HepG2 (cell line): ENCODE measurements around the gene IHH. TPM values are rescaled to one million over a fixed set of nuclear protein-coding genes. Genes with fewer than 3 reads are reported as not detected.

Experiments used
- AGO2 ChIP-seq: fragments of 200-400 bp; formaldehyde crosslinking; optimal IDR thresholded peaks from 2 replicates; pipeline ENCODE3; 2017; ENCODE audit warnings: mild to moderate bottlenecking, low read depth, low read length, moderate library complexity
- ESRRA ChIP-seq: sonication (generic); formaldehyde crosslinking; IDR thresholded peaks from 2 replicates; pipeline ENCODE4 v1.5.1; 2020; ENCODE audit warnings: mild to moderate bottlenecking, low read depth, missing genetic modification reagents
- HES4 ChIP-seq: sonication (generic); formaldehyde crosslinking; IDR thresholded peaks from 2 replicates; pipeline ENCODE4 v1.9.0; 2021; ENCODE audit warnings: mild to moderate bottlenecking, missing genetic modification reagents, borderline replicate concordance
- NAIF1 ChIP-seq: sonication (generic); formaldehyde crosslinking; IDR thresholded peaks from 2 replicates; pipeline ENCODE4 v1.5.0; 2020; ENCODE audit warnings: mild to moderate bottlenecking, missing genetic modification reagents, borderline replicate concordance
- SIN3A ChIP-seq: IDR thresholded peaks from 2 replicates; pipeline ENCODE4 v1.6.1; 2011; ENCODE audit warnings: low read depth, mild to moderate bottlenecking, control low read depth, low read length, borderline replicate concordance
- SP5 ChIP-seq: IDR thresholded peaks from 2 replicates; pipeline ENCODE4 v1.6.1; 2016; ENCODE audit warnings: low read depth, borderline replicate concordance
- SRSF1 ChIP-seq: fragments of 200-400 bp; formaldehyde crosslinking; optimal IDR thresholded peaks from 2 replicates; pipeline ENCODE3; 2017; ENCODE audit warnings: mild to moderate bottlenecking, low read depth, low read length, moderate library complexity
- SRSF9 ChIP-seq: fragments of 200-400 bp; formaldehyde crosslinking; IDR thresholded peaks from 2 replicates; pipeline ENCODE4 v1.6.1; 2018; ENCODE audit warnings: borderline replicate concordance, mild to moderate bottlenecking, low read depth, low read length; ENCODE audit not compliant: insufficient read depth, poor library complexity, severe bottlenecking
- XBP1 ChIP-seq: sonication (generic); formaldehyde crosslinking; IDR thresholded peaks from 2 replicates; pipeline ENCODE4 v1.5.0; 2020; ENCODE audit warnings: missing genetic modification reagents
- ZBTB20 ChIP-seq: sonication (generic); formaldehyde crosslinking; IDR thresholded peaks from 2 replicates; pipeline ENCODE4 v1.8.1; 2023; ENCODE audit warnings: missing genetic modification reagents, low read depth, mild to moderate bottlenecking, borderline replicate concordance
- ZIK1 ChIP-seq: sonication (generic); formaldehyde crosslinking; IDR thresholded peaks from 2 replicates; pipeline ENCODE4 v1.5.0; 2020; ENCODE audit warnings: mild to moderate bottlenecking, low read depth, missing genetic modification reagents, borderline replicate concordance
- ZNF451 ChIP-seq: sonication (generic); formaldehyde crosslinking; IDR thresholded peaks from 2 replicates; pipeline ENCODE4 v1.5.0; 2020; ENCODE audit warnings: mild to moderate bottlenecking, missing genetic modification reagents
- ZNF546 ChIP-seq: sonication (generic); formaldehyde crosslinking; conservative IDR thresholded peaks from 2 replicates; pipeline ENCODE4 v1.8.1; 2023; ENCODE audit warnings: mild to moderate bottlenecking, missing genetic modification reagents
- ZNF598 ChIP-seq: sonication (generic); formaldehyde crosslinking; IDR thresholded peaks from 2 replicates; pipeline ENCODE4 v1.5.1; 2020; ENCODE audit warnings: mild to moderate bottlenecking, missing genetic modification reagents, borderline replicate concordance
- ZNF670 ChIP-seq: sonication (generic); formaldehyde crosslinking; IDR thresholded peaks from 2 replicates; pipeline ENCODE4 v1.8.0; 2022; ENCODE audit warnings: mild to moderate bottlenecking, missing genetic modification reagents, borderline replicate concordance
- ZNF737 ChIP-seq: sonication (generic); formaldehyde crosslinking; IDR thresholded peaks from 2 replicates; pipeline ENCODE4 v1.5.0; 2020; ENCODE audit warnings: missing genetic modification reagents, mild to moderate bottlenecking, borderline replicate concordance
- ZSCAN25 ChIP-seq: sonication (generic); formaldehyde crosslinking; IDR thresholded peaks from 2 replicates; pipeline ENCODE4 v1.8.0; 2022; ENCODE audit warnings: mild to moderate bottlenecking, missing genetic modification reagents
- polyA plus RNA-seq, 8 experiments: library from polyadenylated mRNA; depleted of rRNA in 3 of 8; stranded (reverse) in 7 of 8; unstranded in 1 of 8; fragments of >200 nt; fragmentation: Illumina TruSeq in 4 of 8; extraction: Trizol in 4 of 8; gene quantifications; 2 replicates each; pipeline versions ENCODE4 v1.2.1 to v1.2.3, GENCODE V29; 2011 to 2016; ENCODE audit warnings: low read depth in 4 of 8, missing spikeins in 1 of 8, mixed read lengths in 1 of 8; ENCODE audit not compliant: insufficient read depth in 1 of 8
- total RNA-seq, 5 experiments: library from RNA; depleted of rRNA; stranded (reverse); fragments of >200 nt; fragmentation: Illumina TruSeq; extraction: Trizol; gene quantifications; 2 replicates each; pipeline ENCODE4 v1.2.3, GENCODE V29; 2016; ENCODE audit warnings: low read depth in 1 of 5
- TF ChIP-seq, protein P1 (sequence below): fragments of 450-650 bp; IDR thresholded peaks from 2 replicates; pipeline ENCODE4 v1.6.1; 2016
- TF ChIP-seq, protein P2 (sequence below): sonication (generic); formaldehyde crosslinking; IDR thresholded peaks from 2 replicates; pipeline ENCODE4 v1.9.0; 2022; ENCODE audit warnings: low read depth, missing genetic modification reagents
- TF ChIP-seq, protein P3 (sequence below): sonication (generic); formaldehyde crosslinking; IDR thresholded peaks from 2 replicates; pipeline ENCODE4 v1.5.1; 2020; ENCODE audit warnings: mild to moderate bottlenecking, missing genetic modification reagents, borderline replicate concordance

Gene IHH
- total and polyA plus RNA-seq, 2 of the 13 experiments (the other 11 are each of a cell fraction or from before 2014, with no cell fraction given): 0.42 TPM; not detected in 1

DNA sequence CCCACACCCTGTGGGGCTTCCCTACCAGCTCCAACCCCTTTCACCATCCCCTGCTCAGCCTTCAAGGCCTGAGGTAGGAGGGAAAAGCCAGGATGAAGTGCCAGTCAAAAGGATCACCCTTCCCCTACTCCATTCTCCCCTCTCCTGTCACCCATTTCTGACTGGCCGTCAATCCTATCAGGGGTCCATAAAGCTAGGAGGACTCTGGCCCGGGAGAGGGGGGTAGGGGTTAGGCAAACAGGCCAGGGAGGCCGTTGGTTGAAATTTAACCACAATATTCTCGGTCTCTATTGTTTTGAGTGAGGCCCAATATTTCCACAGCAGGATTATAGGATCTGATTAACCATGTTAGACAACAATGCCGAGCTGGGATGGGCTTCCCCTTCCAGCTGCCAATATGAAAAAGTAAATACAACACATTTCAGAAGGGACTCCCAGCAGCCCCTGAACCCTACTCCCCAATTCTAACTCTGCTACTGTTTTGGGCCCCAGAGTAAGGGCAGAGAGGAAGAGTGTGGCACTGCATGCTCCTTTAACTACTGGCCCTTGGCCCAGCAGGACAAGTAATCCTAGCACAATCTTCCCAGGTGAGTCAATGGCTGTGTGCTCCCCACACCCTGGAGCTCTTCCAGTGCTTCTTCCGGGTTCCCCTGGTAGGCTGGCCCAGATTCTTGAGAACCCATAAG is 10.6 kb upstream of the IHH start (continued):
- TF ChIP-seq, protein P1, sequence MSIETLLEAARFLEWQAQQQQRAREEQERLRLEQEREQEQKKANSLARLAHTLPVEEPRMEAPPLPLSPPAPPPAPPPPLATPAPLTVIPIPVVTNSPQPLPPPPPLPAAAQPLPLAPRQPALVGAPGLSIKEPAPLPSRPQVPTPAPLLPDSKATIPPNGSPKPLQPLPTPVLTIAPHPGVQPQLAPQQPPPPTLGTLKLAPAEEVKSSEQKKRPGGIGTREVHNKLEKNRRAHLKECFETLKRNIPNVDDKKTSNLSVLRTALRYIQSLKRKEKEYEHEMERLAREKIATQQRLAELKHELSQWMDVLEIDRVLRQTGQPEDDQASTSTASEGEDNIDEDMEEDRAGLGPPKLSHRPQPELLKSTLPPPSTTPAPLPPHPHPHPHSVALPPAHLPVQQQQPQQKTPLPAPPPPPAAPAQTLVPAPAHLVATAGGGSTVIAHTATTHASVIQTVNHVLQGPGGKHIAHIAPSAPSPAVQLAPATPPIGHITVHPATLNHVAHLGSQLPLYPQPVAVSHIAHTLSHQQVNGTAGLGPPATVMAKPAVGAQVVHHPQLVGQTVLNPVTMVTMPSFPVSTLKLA: no peak
- TF ChIP-seq SP5 (CRISPR knock-in tag): peak; percentile 83; the same call in 1 of the 2 replicates
- no peak for TF ChIP-seq SRSF9
- TF ChIP-seq ESRRA (CRISPR knock-in tag): no peak; the same call in 1 of the 2 replicates
- TF ChIP-seq SIN3A: no peak
- peak; percentile 44; the same call in 1 of the 2 replicates for TF ChIP-seq ZNF598 (CRISPR knock-in tag)
- peak; percentile 50; the same call in 1 of the 2 replicates for TF ChIP-seq ZNF451 (CRISPR knock-in tag)
- TF ChIP-seq ZSCAN25 (CRISPR knock-in tag): peak; percentile 75
- TF ChIP-seq ZBTB20 (CRISPR knock-in tag): no peak
- TF ChIP-seq AGO2: no peak
- no peak for TF ChIP-seq HES4
- TF ChIP-seq ZIK1: 0 out of 2 replicates have a peak, but pooled peaks have one; percentile 36
- TF ChIP-seq, protein P2, sequence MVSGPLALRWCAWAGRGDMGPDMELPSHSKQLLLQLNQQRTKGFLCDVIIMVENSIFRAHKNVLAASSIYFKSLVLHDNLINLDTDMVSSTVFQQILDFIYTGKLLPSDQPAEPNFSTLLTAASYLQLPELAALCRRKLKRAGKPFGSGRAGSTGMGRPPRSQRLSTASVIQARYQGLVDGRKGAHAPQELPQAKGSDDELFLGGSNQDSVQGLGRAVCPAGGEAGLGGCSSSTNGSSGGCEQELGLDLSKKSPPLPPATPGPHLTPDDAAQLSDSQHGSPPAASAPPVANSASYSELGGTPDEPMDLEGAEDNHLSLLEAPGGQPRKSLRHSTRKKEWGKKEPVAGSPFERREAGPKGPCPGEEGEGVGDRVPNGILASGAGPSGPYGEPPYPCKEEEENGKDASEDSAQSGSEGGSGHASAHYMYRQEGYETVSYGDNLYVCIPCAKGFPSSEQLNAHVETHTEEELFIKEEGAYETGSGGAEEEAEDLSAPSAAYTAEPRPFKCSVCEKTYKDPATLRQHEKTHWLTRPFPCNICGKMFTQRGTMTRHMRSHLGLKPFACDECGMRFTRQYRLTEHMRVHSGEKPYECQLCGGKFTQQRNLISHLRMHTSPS (CRISPR knock-in tag): 0 out of 2 replicates have a peak, but pooled peaks have one; percentile 18
- TF ChIP-seq ZNF737 (CRISPR knock-in tag): no peak
- TF ChIP-seq, protein P3, sequence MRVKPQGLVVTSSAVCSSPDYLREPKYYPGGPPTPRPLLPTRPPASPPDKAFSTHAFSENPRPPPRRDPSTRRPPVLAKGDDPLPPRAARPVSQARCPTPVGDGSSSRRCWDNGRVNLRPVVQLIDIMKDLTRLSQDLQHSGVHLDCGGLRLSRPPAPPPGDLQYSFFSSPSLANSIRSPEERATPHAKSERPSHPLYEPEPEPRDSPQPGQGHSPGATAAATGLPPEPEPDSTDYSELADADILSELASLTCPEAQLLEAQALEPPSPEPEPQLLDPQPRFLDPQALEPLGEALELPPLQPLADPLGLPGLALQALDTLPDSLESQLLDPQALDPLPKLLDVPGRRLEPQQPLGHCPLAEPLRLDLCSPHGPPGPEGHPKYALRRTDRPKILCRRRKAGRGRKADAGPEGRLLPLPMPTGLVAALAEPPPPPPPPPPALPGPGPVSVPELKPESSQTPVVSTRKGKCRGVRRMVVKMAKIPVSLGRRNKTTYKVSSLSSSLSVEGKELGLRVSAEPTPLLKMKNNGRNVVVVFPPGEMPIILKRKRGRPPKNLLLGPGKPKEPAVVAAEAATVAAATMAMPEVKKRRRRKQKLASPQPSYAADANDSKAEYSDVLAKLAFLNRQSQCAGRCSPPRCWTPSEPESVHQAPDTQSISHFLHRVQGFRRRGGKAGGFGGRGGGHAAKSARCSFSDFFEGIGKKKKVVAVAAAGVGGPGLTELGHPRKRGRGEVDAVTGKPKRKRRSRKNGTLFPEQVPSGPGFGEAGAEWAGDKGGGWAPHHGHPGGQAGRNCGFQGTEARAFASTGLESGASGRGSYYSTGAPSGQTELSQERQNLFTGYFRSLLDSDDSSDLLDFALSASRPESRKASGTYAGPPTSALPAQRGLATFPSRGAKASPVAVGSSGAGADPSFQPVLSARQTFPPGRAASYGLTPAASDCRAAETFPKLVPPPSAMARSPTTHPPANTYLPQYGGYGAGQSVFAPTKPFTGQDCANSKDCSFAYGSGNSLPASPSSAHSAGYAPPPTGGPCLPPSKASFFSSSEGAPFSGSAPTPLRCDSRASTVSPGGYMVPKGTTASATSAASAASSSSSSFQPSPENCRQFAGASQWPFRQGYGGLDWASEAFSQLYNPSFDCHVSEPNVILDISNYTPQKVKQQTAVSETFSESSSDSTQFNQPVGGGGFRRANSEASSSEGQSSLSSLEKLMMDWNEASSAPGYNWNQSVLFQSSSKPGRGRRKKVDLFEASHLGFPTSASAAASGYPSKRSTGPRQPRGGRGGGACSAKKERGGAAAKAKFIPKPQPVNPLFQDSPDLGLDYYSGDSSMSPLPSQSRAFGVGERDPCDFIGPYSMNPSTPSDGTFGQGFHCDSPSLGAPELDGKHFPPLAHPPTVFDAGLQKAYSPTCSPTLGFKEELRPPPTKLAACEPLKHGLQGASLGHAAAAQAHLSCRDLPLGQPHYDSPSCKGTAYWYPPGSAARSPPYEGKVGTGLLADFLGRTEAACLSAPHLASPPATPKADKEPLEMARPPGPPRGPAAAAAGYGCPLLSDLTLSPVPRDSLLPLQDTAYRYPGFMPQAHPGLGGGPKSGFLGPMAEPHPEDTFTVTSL (CRISPR knock-in tag): peak; percentile 85; the same call in 1 of the 2 replicates
- 0 out of 2 replicates have a peak, but pooled peaks have one; percentile 54 for TF ChIP-seq ZNF546 (CRISPR knock-in tag)
- TF ChIP-seq NAIF1: no peak
- no peak for TF ChIP-seq SRSF1
- TF ChIP-seq ZNF670 (CRISPR knock-in tag): 0 out of 2 replicates have a peak, but pooled peaks have one; percentile 52
- TF ChIP-seq XBP1 (CRISPR knock-in tag): no peak
